ENCODE data around the gene ASIC2.

- TF ChIP-seq CTCF (IDR thresholded peaks at IDR 0.05; ENCODE audit: insufficient read depth, low read depth, low read length): no peak
- TF ChIP-seq EZH2 (IDR thresholded peaks at IDR 0.05; ENCODE audit: insufficient read depth, low read length): no peak
These were observed 167.0 kb downstream of the ASIC2 start for GRCh38 chr17:33126086-33126485.

All from astrocyte (in vitro differentiated cells and primary cell).